HEK293 (cell line): ENCODE data around the gene KCTD12.

Experiments used
- CTCF ChIA-PET: fragments of 350-600 bp; formaldehyde crosslinking; extraction: SDS; loops from one replicate; lab custom pipeline; 2021; ENCODE audit warnings: antibody characterized with exemption; lab: Yijun Ruan, JAX
- POLR2A ChIA-PET: fragments of 300-600 bp; formaldehyde crosslinking; extraction: SDS; loops from one replicate; lab custom pipeline; 2020; ENCODE audit warnings: antibody characterized with exemption, inconsistent platforms; lab: Yijun Ruan, JAX
- H3K27ac ChIP-seq: fragments of 200-500 bp; sonication (Bioruptor generic); 2 replicates; pipeline ENCODE4 v1.5.1; 2014; ENCODE audit warnings: low read depth, low read length, control low read depth, inconsistent platforms; ENCODE audit errors: extremely low read depth
- H3K36me3 ChIP-seq, 2 experiments: fragments of 200-500 bp in 1 of 2; sonication (Bioruptor generic) in 1 of 2; 1 replicate in 1 of 2; 2 replicates in 1 of 2; pipeline ENCODE4 v1.5.1; 2014 to 2017; ENCODE audit warnings: inconsistent platforms in 2 of 2, low read length in 2 of 2; ENCODE audit not compliant: control insufficient read depth in 2 of 2, insufficient read depth in 1 of 2
- H3K4me1 ChIP-seq: fragments of 200-500 bp; sonication (Bioruptor generic); 2 replicates; pipeline ENCODE4 v1.5.1; 2014; ENCODE audit warnings: mild to moderate bottlenecking, low read length, inconsistent platforms; ENCODE audit not compliant: control insufficient read depth, insufficient read depth
- H3K4me3 ChIP-seq: 2 replicates; pipeline ENCODE4 v1.5.1; 2011; ENCODE audit warnings: low read depth, mild to moderate bottlenecking, control low read depth, low read length, moderate library complexity
- H3K9me3 ChIP-seq: fragments of 200-500 bp; sonication (Bioruptor generic); 2 replicates; pipeline ENCODE4 v1.5.1; 2014; ENCODE audit warnings: low read depth, low read length, inconsistent platforms; ENCODE audit not compliant: control insufficient read depth, insufficient read depth
- GFI1B ChIP-seq: fragments of 450-650 bp; formaldehyde crosslinking; IDR thresholded peaks from 2 replicates; pipeline ENCODE4 v1.5.1; 2016; ENCODE audit warnings: missing biosample characterization, missing genetic modification characterization
- GLI4 ChIP-seq: fragments of 450-650 bp; formaldehyde crosslinking; IDR thresholded peaks from 2 replicates; pipeline ENCODE4 v1.5.1; 2016; ENCODE audit warnings: missing biosample characterization, missing genetic modification characterization
- KLF9 ChIP-seq: fragments of 450-650 bp; formaldehyde crosslinking; IDR thresholded peaks from 2 replicates; pipeline ENCODE4 v1.5.1; 2016; ENCODE audit warnings: missing biosample characterization, missing genetic modification characterization, low read depth
- ZBTB21 ChIP-seq: fragments of 450-650 bp; formaldehyde crosslinking; IDR thresholded peaks from 2 replicates; pipeline ENCODE4 v1.5.1; 2017; ENCODE audit warnings: missing biosample characterization, missing genetic modification characterization
- ZBTB48 ChIP-seq: fragments of 450-650 bp; formaldehyde crosslinking; IDR thresholded peaks from 2 replicates; pipeline ENCODE4 v1.5.1; 2016; ENCODE audit warnings: missing biosample characterization, missing genetic modification characterization
- ZFP41 ChIP-seq: fragments of 450-650 bp; formaldehyde crosslinking; IDR thresholded peaks from 2 replicates; pipeline ENCODE4 v1.5.1; 2016; ENCODE audit warnings: missing biosample characterization, missing genetic modification characterization, borderline replicate concordance
- ZFP69B ChIP-seq: fragments of 450-650 bp; formaldehyde crosslinking; IDR thresholded peaks from 2 replicates; pipeline ENCODE4 v1.5.1; 2016; ENCODE audit warnings: missing biosample characterization, missing genetic modification characterization
- ZNF132 ChIP-seq: fragments of 450-650 bp; formaldehyde crosslinking; IDR thresholded peaks from 2 replicates; pipeline ENCODE4 v1.5.1; 2017; ENCODE audit warnings: missing biosample characterization, missing genetic modification characterization, borderline replicate concordance
- ZNF133 ChIP-seq: fragments of 450-650 bp; formaldehyde crosslinking; IDR thresholded peaks from 2 replicates; pipeline ENCODE4 v1.5.1; 2016; ENCODE audit warnings: missing biosample characterization, missing genetic modification characterization
- ZNF138 ChIP-seq: fragments of 450-650 bp; formaldehyde crosslinking; IDR thresholded peaks from 2 replicates; pipeline ENCODE4 v1.5.1; 2016; ENCODE audit warnings: missing biosample characterization, missing genetic modification characterization, borderline replicate concordance
- ZNF140 ChIP-seq: fragments of 450-650 bp; formaldehyde crosslinking; IDR thresholded peaks from 2 replicates; pipeline ENCODE4 v1.5.1; 2016; ENCODE audit warnings: missing biosample characterization, missing genetic modification characterization
- ZNF155 ChIP-seq: fragments of 450-650 bp; formaldehyde crosslinking; IDR thresholded peaks from 2 replicates; pipeline ENCODE4 v1.5.1; 2016; ENCODE audit warnings: missing biosample characterization, missing genetic modification characterization
- ZNF223 ChIP-seq: fragments of 450-650 bp; formaldehyde crosslinking; IDR thresholded peaks from 2 replicates; pipeline ENCODE4 v1.5.1; 2016; ENCODE audit warnings: missing biosample characterization, missing genetic modification characterization
- TF ChIP-seq, protein P1 (sequence below): fragments of 450-650 bp; formaldehyde crosslinking; IDR thresholded peaks from 2 replicates; pipeline ENCODE4 v1.5.1; 2016; ENCODE audit warnings: missing biosample characterization, missing genetic modification characterization
- TF ChIP-seq, protein P2 (sequence below): fragments of 450-650 bp; formaldehyde crosslinking; IDR thresholded peaks from 2 replicates; pipeline ENCODE4 v1.5.1; 2016; ENCODE audit warnings: missing biosample characterization, missing genetic modification characterization
- TF ChIP-seq, protein P3 (sequence below): fragments of 450-650 bp; formaldehyde crosslinking; IDR thresholded peaks from 2 replicates; pipeline ENCODE4 v1.5.1; 2016; ENCODE audit warnings: missing biosample characterization, missing genetic modification characterization, borderline replicate concordance
- TF ChIP-seq, protein P4 (sequence below): fragments of 450-650 bp; formaldehyde crosslinking; IDR thresholded peaks from 2 replicates; pipeline ENCODE4 v1.5.1; 2017; ENCODE audit warnings: missing biosample characterization, missing genetic modification characterization
- TF ChIP-seq, protein P5 (sequence below): fragments of 450-650 bp; formaldehyde crosslinking; IDR thresholded peaks from 2 replicates; pipeline ENCODE4 v1.5.1; 2016; ENCODE audit warnings: missing biosample characterization, missing genetic modification characterization
- TF ChIP-seq, protein P6 (sequence below): fragments of 450-650 bp; formaldehyde crosslinking; IDR thresholded peaks from 2 replicates; pipeline ENCODE4 v1.5.1; 2016; ENCODE audit warnings: missing biosample characterization, missing genetic modification characterization

Gene KCTD12

DNA sequence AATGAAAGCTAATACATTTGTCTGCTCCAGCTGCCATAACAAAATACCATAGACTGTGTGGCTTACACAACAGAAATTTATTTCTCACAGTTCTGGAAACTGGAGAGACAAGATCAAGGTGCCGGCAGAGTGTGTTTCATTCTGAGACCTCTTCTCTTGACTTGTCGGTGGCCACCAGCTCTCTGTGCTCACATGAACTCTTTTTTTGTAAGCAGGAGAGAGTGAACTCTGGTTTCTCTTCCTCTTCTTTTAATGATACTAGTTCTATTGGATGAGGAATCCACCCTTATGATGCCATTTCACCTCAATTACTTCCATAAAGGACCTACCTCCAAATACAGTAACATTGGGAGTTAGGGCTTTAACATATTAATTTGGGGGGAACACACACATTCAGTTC, 11.7 kb downstream of the KCTD12 start:
- H3K4me3 ChIP-seq: no peak overlapping the region
- TF ChIP-seq ZNF138 (tag by site-specific recombination): no peak
- TF ChIP-seq ZNF140 (tag by site-specific recombination): no peak
- no peak for TF ChIP-seq ZNF223 (tag by site-specific recombination)
- TF ChIP-seq, protein P1, sequence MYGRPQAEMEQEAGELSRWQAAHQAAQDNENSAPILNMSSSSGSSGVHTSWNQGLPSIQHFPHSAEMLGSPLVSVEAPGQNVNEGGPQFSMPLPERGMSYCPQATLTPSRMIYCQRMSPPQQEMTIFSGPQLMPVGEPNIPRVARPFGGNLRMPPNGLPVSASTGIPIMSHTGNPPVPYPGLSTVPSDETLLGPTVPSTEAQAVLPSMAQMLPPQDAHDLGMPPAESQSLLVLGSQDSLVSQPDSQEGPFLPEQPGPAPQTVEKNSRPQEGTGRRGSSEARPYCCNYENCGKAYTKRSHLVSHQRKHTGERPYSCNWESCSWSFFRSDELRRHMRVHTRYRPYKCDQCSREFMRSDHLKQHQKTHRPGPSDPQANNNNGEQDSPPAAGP (tag by site-specific recombination): no peak
- TF ChIP-seq GLI4 (tag by site-specific recombination): no peak
- TF ChIP-seq GFI1B (tag by site-specific recombination): no peak
- TF ChIP-seq, protein P2, sequence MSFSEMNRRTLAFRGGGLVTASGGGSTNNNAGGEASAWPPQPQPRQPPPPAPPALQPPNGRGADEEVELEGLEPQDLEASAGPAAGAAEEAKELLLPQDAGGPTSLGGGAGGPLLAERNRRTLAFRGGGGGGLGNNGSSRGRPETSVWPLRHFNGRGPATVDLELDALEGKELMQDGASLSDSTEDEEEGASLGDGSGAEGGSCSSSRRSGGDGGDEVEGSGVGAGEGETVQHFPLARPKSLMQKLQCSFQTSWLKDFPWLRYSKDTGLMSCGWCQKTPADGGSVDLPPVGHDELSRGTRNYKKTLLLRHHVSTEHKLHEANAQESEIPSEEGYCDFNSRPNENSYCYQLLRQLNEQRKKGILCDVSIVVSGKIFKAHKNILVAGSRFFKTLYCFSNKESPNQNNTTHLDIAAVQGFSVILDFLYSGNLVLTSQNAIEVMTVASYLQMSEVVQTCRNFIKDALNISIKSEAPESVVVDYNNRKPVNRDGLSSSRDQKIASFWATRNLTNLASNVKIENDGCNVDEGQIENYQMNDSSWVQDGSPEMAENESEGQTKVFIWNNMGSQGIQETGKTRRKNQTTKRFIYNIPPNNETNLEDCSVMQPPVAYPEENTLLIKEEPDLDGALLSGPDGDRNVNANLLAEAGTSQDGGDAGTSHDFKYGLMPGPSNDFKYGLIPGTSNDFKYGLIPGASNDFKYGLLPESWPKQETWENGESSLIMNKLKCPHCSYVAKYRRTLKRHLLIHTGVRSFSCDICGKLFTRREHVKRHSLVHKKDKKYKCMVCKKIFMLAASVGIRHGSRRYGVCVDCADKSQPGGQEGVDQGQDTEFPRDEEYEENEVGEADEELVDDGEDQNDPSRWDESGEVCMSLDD (tag by site-specific recombination): no peak
- no peak for TF ChIP-seq ZNF155 (tag by site-specific recombination)
- ChIA-PET POLR2A (no interaction called here), CTCF (interaction anchor here (0.7 to 1.2 kb wide), 2 partner anchors 294 to 1179 kb away, joined by 3 read pairs; no protein-coding TSS in a partner anchor)
- H3K36me3 ChIP-seq: no peaks in the 10 kb centered on the region
- no peaks in the 10 kb centered on the region for H3K4me1 ChIP-seq
- H3K27ac ChIP-seq: no peak overlapping the region
- H3K9me3 ChIP-seq: no peaks in the 10 kb centered on the region

DNA sequence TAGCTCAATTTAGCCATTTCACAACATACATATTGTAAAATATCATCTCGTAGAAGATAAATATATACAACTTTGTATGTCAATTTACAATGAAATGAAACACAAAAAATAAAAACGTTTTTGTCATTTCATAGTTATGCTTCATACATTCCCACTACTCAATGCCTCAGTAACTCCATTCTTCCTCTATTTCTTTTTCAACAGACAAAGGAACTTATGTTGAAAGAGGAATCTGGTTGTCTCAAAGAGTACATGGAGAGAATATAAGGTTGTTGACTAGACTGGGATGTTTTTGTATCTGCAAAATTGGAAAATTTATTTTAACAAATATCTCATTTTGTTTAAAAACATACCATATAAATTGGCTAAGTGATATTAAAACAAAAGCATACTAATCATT, 12.8 kb downstream of the KCTD12 start:
- H3K36me3 ChIP-seq: no peaks in the 10 kb centered on the region
- no peak overlapping the region for H3K4me3 ChIP-seq
- TF ChIP-seq, protein P3, sequence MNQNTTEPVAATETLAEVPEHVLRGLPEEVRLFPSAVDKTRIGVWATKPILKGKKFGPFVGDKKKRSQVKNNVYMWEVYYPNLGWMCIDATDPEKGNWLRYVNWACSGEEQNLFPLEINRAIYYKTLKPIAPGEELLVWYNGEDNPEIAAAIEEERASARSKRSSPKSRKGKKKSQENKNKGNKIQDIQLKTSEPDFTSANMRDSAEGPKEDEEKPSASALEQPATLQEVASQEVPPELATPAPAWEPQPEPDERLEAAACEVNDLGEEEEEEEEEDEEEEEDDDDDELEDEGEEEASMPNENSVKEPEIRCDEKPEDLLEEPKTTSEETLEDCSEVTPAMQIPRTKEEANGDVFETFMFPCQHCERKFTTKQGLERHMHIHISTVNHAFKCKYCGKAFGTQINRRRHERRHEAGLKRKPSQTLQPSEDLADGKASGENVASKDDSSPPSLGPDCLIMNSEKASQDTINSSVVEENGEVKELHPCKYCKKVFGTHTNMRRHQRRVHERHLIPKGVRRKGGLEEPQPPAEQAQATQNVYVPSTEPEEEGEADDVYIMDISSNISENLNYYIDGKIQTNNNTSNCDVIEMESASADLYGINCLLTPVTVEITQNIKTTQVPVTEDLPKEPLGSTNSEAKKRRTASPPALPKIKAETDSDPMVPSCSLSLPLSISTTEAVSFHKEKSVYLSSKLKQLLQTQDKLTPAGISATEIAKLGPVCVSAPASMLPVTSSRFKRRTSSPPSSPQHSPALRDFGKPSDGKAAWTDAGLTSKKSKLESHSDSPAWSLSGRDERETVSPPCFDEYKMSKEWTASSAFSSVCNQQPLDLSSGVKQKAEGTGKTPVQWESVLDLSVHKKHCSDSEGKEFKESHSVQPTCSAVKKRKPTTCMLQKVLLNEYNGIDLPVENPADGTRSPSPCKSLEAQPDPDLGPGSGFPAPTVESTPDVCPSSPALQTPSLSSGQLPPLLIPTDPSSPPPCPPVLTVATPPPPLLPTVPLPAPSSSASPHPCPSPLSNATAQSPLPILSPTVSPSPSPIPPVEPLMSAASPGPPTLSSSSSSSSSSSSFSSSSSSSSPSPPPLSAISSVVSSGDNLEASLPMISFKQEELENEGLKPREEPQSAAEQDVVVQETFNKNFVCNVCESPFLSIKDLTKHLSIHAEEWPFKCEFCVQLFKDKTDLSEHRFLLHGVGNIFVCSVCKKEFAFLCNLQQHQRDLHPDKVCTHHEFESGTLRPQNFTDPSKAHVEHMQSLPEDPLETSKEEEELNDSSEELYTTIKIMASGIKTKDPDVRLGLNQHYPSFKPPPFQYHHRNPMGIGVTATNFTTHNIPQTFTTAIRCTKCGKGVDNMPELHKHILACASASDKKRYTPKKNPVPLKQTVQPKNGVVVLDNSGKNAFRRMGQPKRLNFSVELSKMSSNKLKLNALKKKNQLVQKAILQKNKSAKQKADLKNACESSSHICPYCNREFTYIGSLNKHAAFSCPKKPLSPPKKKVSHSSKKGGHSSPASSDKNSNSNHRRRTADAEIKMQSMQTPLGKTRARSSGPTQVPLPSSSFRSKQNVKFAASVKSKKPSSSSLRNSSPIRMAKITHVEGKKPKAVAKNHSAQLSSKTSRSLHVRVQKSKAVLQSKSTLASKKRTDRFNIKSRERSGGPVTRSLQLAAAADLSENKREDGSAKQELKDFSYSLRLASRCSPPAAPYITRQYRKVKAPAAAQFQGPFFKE (tag by site-specific recombination): no peak
- no peak for TF ChIP-seq ZNF132 (tag by site-specific recombination)
- TF ChIP-seq, protein P4, sequence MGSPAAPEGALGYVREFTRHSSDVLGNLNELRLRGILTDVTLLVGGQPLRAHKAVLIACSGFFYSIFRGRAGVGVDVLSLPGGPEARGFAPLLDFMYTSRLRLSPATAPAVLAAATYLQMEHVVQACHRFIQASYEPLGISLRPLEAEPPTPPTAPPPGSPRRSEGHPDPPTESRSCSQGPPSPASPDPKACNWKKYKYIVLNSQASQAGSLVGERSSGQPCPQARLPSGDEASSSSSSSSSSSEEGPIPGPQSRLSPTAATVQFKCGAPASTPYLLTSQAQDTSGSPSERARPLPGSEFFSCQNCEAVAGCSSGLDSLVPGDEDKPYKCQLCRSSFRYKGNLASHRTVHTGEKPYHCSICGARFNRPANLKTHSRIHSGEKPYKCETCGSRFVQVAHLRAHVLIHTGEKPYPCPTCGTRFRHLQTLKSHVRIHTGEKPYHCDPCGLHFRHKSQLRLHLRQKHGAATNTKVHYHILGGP (tag by site-specific recombination): no peak
- TF ChIP-seq, protein P5, sequence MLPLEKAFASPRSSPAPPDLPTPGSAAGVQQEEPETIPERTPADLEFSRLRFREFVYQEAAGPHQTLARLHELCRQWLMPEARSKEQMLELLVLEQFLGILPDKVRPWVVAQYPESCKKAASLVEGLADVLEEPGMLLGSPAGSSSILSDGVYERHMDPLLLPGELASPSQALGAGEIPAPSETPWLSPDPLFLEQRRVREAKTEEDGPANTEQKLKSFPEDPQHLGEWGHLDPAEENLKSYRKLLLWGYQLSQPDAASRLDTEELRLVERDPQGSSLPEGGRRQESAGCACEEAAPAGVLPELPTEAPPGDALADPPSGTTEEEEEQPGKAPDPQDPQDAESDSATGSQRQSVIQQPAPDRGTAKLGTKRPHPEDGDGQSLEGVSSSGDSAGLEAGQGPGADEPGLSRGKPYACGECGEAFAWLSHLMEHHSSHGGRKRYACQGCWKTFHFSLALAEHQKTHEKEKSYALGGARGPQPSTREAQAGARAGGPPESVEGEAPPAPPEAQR (tag by site-specific recombination): no peak
- TF ChIP-seq ZFP41 (tag by site-specific recombination): no peak
- TF ChIP-seq KLF9 (tag by site-specific recombination): no peak
- TF ChIP-seq ZBTB21 (tag by site-specific recombination): no peak
- TF ChIP-seq ZBTB48 (tag by site-specific recombination): no peak
- no peak for TF ChIP-seq ZNF133 (tag by site-specific recombination)
- TF ChIP-seq, protein P6, sequence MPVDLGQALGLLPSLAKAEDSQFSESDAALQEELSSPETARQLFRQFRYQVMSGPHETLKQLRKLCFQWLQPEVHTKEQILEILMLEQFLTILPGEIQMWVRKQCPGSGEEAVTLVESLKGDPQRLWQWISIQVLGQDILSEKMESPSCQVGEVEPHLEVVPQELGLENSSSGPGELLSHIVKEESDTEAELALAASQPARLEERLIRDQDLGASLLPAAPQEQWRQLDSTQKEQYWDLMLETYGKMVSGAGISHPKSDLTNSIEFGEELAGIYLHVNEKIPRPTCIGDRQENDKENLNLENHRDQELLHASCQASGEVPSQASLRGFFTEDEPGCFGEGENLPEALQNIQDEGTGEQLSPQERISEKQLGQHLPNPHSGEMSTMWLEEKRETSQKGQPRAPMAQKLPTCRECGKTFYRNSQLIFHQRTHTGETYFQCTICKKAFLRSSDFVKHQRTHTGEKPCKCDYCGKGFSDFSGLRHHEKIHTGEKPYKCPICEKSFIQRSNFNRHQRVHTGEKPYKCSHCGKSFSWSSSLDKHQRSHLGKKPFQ: no peak
- TF ChIP-seq ZFP69B: no peak
- no peak for TF ChIP-seq ZNF155 (tag by site-specific recombination)
- no peaks in the 10 kb centered on the region for H3K9me3 ChIP-seq
- POLR2A ChIA-PET: no interaction called here
- H3K4me1 ChIP-seq: no peaks in the 10 kb centered on the region
- CTCF ChIA-PET: interaction anchor here (0.7 kb wide), 1 partner anchor 14 kb away, joined by 4 read pairs; no protein-coding TSS in a partner anchor
- H3K27ac ChIP-seq: no peak overlapping the region
